ENCODE data around the gene SCNN1B. TPM values are rescaled to one million over a fixed set of nuclear protein-coding genes. Genes with fewer than 3 reads are reported as not detected.
"Not testable (repeated sequence)": the region's sequence is repeated elsewhere in the genome, so short reads cannot be mapped to it uniquely, and the experiment has no call there.

Gene SCNN1B
- polyA plus RNA-seq, 1 donor, result 0.16 TPM

- no peak for DNase-seq (ENCODE audit: low read depth)
Measured at GRCh38 chr16:23380501-23380951, 78.4 kb downstream of the SCNN1B start.

- DNase-seq (ENCODE audit: low read depth), result not testable (repeated sequence)
Measured at GRCh38 chr16:23381702-23382101, 79.6 kb downstream of the SCNN1B start.

- no peak for DNase-seq (ENCODE audit: low read depth)
Measured at GRCh38 chr16:23382279-23382678, 80.2 kb downstream of the SCNN1B start.

GRCh38 chr16:23383881-23384280 is 81.8 kb downstream of the SCNN1B start:
- no peak for DNase-seq (ENCODE audit: low read depth)

- no peak for DNase-seq (ENCODE audit: low read depth)
Measured at GRCh38 chr16:23384878-23385277, 82.8 kb downstream of the SCNN1B start.

- no peak for DNase-seq (ENCODE audit: low read depth)
Measured at GRCh38 chr16:23385441-23385840, 83.3 kb downstream of the SCNN1B start.

- no peak for DNase-seq (ENCODE audit: low read depth)
Measured at GRCh38 chr16:23387666-23388065, 85.6 kb downstream of the SCNN1B start.

GRCh38 chr16:23388786-23389185 is 86.7 kb downstream of the SCNN1B start:
- DNase-seq (ENCODE audit: low read depth), result no peak

GRCh38 chr16:23389201-23389600 is 87.1 kb downstream of the SCNN1B start:
- no peak for DNase-seq (ENCODE audit: low read depth)

- DNase-seq (ENCODE audit: low read depth), result not testable (repeated sequence)
Measured at GRCh38 chr16:23389936-23390335, 87.8 kb downstream of the SCNN1B start.

- DNase-seq (ENCODE audit: low read depth), result no peak
Measured at GRCh38 chr16:23391381-23392222, 89.5 kb downstream of the SCNN1B start.

GRCh38 chr16:23392223-23392600 is 90.1 kb downstream of the SCNN1B start:
- DNase-seq (ENCODE audit: low read depth), result no peak

GRCh38 chr16:23394141-23394831 is 92.2 kb downstream of the SCNN1B start:
- DNase-seq (ENCODE audit: low read depth), result no peak

GRCh38 chr16:23395732-23396131 is 93.6 kb downstream of the SCNN1B start:
- no peak for DNase-seq (ENCODE audit: low read depth)

- no peak for DNase-seq (ENCODE audit: low read depth)
Measured at GRCh38 chr16:23397464-23397863, 95.4 kb downstream of the SCNN1B start.

GRCh38 chr16:23398987-23399805 is 97.1 kb downstream of the SCNN1B start:
- DNase-seq (ENCODE audit: low read depth), result peak; percentile 50

GRCh38 chr16:23400447-23400846 is 98.3 kb downstream of the SCNN1B start:
- not testable (repeated sequence) for DNase-seq (ENCODE audit: low read depth)

GRCh38 chr16:23401139-23401538 is 99.0 kb downstream of the SCNN1B start:
- DNase-seq (ENCODE audit: low read depth), result no peak

GRCh38 chr16:23402100-23402499 is 100.0 kb downstream of the SCNN1B start:
- no peak for DNase-seq (ENCODE audit: low read depth)

- DNase-seq (ENCODE audit: low read depth), result no peak
Measured at GRCh38 chr16:23403547-23403946, 101.4 kb downstream of the SCNN1B start.

GRCh38 chr16:23406024-23406423 is 103.9 kb downstream of the SCNN1B start:
- no peak for DNase-seq (ENCODE audit: low read depth)

Measured in forelimb muscle (tissue), 1 donor.